K562 (cell line): ENCODE data around the gene SPRY2.

Source experiments
- CEBPB ChIP-seq: fragments of 450-650 bp; IDR thresholded peaks from 2 replicates; pipeline ENCODE4 v1.6.1; 2016; ENCODE audit warnings: missing genetic modification characterization, missing compliant biosample characterization
- HNRNPK ChIP-seq: fragments of 200-400 bp; formaldehyde crosslinking; IDR thresholded peaks from one replicate; pipeline ENCODE4 v1.6.1; 2018; ENCODE audit warnings: mild to moderate bottlenecking, low read depth, low read length; ENCODE audit not compliant: poor library complexity, severe bottlenecking
- MAFK ChIP-seq: IDR thresholded peaks from 2 replicates; pipeline ENCODE4 v1.6.1; 2011; ENCODE audit warnings: low read length, improper control_type of control experiment
- POLR2A ChIP-seq: fragments of 450-650 bp; conservative IDR thresholded peaks from 2 replicates; pipeline ENCODE4 v1.6.1; 2016
- SP1 ChIP-seq: sonication (generic); formaldehyde crosslinking; IDR thresholded peaks from 2 replicates; pipeline ENCODE4 v1.8.1; 2022; ENCODE audit warnings: mild to moderate bottlenecking, missing genetic modification reagents
- ZFP36 ChIP-seq: fragments of 150-350 bp; IDR thresholded peaks from 2 replicates; pipeline ENCODE4 v1.6.1; 2018; ENCODE audit warnings: low read length, low read depth; ENCODE audit not compliant: partially characterized antibody
- TF ChIP-seq, protein P1 (sequence below): fragments of 450-650 bp; IDR thresholded peaks from 2 replicates; pipeline ENCODE4 v1.6.1; 2016
- TF ChIP-seq, protein P2 (sequence below), 3 experiments: IDR thresholded peaks in 2 of 3; conservative IDR thresholded peaks in 1 of 3; 2 replicates each; pipeline ENCODE4 v1.5.1; 2011 to 2012; ENCODE audit warnings: low read length in 3 of 3, mild to moderate bottlenecking in 3 of 3, control low read depth in 2 of 3, improper control_type of control experiment in 1 of 3, inconsistent platforms in 1 of 3, low read depth in 1 of 3, mixed read lengths in 1 of 3, moderate library complexity in 1 of 3; ENCODE audit not compliant: insufficient read depth in 2 of 3

DNA sequence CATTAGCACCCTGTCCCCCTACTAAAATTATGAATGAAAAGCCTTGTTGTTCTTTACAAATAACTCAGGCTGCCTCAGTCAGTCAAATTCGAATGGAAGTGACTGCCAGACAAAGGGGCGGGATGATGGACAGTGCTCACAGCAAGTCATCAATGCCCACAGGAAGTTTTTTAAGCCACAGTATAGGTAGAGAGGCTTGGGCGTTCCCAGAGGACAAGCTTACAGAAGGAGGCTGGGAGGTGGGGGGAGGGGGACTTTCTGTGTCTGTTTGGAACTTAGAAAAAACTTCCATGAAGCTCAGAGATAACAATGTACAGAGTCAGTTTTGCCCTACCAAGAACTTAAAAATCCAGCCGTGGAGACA is 18.5 kb upstream of the SPRY2 start:
- TF ChIP-seq MAFK = no peak
- TF ChIP-seq, protein P1, sequence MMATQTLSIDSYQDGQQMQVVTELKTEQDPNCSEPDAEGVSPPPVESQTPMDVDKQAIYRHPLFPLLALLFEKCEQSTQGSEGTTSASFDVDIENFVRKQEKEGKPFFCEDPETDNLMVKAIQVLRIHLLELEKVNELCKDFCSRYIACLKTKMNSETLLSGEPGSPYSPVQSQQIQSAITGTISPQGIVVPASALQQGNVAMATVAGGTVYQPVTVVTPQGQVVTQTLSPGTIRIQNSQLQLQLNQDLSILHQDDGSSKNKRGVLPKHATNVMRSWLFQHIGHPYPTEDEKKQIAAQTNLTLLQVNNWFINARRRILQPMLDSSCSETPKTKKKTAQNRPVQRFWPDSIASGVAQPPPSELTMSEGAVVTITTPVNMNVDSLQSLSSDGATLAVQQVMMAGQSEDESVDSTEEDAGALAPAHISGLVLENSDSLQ = peak; percentile 96
- TF ChIP-seq, protein P2, sequence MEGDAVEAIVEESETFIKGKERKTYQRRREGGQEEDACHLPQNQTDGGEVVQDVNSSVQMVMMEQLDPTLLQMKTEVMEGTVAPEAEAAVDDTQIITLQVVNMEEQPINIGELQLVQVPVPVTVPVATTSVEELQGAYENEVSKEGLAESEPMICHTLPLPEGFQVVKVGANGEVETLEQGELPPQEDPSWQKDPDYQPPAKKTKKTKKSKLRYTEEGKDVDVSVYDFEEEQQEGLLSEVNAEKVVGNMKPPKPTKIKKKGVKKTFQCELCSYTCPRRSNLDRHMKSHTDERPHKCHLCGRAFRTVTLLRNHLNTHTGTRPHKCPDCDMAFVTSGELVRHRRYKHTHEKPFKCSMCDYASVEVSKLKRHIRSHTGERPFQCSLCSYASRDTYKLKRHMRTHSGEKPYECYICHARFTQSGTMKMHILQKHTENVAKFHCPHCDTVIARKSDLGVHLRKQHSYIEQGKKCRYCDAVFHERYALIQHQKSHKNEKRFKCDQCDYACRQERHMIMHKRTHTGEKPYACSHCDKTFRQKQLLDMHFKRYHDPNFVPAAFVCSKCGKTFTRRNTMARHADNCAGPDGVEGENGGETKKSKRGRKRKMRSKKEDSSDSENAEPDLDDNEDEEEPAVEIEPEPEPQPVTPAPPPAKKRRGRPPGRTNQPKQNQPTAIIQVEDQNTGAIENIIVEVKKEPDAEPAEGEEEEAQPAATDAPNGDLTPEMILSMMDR (IDR thresholded peaks at IDR 0.05 in 2 of 3, conservative IDR thresholded peaks at IDR 0.05 in 1 of 3; ENCODE audit: insufficient read depth in 2 of 3, low read depth in 1 of 3, low read length in 3 of 3) = no peak
- no peak for TF ChIP-seq CEBPB (tag)
- no peak for TF ChIP-seq POLR2A
- no peak for TF ChIP-seq ZFP36
- no peak for TF ChIP-seq HNRNPK
- no peak for TF ChIP-seq SP1 (CRISPR knock-in tag)
